ENCODE measurements around the gene MINDY1. TPM values are rescaled to one million over a fixed set of nuclear protein-coding genes. Genes with fewer than 3 reads are reported as not detected.

Gene MINDY1, protein sequence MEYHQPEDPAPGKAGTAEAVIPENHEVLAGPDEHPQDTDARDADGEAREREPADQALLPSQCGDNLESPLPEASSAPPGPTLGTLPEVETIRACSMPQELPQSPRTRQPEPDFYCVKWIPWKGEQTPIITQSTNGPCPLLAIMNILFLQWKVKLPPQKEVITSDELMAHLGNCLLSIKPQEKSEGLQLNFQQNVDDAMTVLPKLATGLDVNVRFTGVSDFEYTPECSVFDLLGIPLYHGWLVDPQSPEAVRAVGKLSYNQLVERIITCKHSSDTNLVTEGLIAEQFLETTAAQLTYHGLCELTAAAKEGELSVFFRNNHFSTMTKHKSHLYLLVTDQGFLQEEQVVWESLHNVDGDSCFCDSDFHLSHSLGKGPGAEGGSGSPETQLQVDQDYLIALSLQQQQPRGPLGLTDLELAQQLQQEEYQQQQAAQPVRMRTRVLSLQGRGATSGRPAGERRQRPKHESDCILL
- total RNA-seq, result 7.6 and 9.9 TPM in 2 replicates

DNA sequence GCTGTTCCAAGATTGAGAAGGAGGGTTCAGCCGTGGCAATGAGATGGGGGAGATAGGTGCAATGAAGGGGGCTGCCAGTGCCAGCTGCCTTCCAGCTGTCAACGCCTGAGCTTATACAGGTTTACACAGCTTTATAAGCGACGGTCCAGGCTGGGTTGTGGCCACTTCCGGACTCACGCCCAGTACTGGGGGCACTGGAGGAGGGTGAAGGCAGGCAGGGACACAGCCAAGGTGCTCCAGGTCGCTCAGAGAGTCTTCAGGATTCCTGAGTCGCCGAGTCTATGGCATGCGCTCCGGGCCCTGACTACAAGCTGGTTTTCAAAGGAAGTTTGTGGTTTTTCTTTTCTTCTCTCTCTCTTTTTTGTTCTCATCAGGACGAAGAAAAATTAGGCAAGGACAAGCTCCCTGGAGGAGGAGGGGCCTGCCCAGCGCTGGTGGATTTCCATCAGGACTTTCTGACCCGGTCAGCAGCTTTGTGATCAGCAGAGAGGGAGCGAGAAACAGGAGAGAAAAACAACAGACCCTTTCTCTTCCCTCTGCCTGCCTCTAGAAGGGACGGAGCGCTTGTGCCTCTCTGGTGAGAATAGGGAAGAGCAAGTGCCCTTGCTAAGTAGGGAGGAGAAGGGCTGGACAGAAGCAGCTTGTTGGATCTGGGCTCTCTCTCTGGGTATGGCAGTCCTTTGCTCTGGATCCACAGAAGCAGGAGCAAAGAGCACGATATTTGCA lies at the start of gene MINDY1:
MINDY1 (minus strand) TSS at position 576 of the 726 bp plus-strand sequence. CDS start 4,285 bp downstream, outside the sequence.
- DNase-seq (ENCODE audit: low read depth in 2 of 2), result peak; percentile 78 to 90

GRCh38 chr1:151056149-151056548 lies 49.4 kb upstream of the MINDY1 start:
- no peak for DNase-seq (ENCODE audit: low read depth in 2 of 2)

GRCh38 chr1:151055581-151055980 lies 48.9 kb upstream of the MINDY1 start:
- DNase-seq (ENCODE audit: low read depth in 2 of 2), result no peak

DNA sequence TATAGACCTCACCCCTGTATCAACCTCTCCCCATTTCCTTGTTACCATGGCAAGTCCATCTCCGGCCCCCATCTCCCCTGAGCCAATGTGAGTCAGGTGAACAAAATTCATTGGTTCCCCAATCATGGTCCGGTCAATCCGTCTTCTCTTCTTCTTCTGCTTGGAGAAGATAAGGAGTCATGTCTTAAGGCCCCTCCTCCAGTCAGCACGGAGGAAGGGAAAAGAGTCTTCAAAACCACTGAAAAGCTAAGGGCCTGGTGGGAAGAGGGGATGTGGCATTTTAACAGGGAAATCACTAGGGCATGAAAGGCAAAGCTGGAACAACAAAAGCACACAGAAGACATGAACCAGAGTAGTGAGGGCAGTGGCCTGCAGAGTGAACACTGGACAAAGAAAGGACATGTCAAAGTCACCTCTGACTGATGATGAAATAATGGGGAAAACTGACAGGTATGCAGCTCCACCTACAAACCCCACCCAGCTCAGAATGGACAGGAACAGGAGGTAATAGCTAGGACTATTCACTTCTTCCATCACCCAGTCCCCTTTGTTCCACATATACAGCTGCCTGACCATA lies 48.4 kb upstream of the MINDY1 start:
- DNase-seq (ENCODE audit: low read depth in 2 of 2), result no peak

- no peak for DNase-seq (ENCODE audit: low read depth in 2 of 2)
Observed at GRCh38 chr1:151051356-151052009, 44.8 kb upstream of the MINDY1 start.

GRCh38 chr1:151050051-151050688 lies 43.5 kb upstream of the MINDY1 start:
- no peak for DNase-seq (ENCODE audit: low read depth in 2 of 2)

DNA sequence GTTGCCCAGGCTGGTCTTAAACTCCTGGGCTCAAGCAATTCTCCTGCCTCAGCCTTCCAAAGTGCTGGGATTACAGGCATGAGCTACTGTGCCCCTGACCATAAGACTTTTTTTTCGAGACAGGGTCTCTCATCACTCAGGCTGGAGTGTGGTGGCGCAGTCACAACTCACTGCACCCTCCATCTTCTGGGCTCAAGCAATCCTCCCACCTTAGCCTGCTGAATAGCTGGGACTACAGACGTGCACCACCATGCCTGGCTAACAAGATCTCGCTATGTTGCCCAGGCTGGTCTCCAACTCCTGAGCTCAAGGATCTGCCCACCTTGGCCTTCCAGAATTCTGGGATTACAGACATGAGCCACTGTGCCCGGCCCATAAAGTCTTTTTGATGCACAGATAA lies 42.8 kb upstream of the MINDY1 start:
- no peak for DNase-seq (ENCODE audit: low read depth in 2 of 2)

DNA sequence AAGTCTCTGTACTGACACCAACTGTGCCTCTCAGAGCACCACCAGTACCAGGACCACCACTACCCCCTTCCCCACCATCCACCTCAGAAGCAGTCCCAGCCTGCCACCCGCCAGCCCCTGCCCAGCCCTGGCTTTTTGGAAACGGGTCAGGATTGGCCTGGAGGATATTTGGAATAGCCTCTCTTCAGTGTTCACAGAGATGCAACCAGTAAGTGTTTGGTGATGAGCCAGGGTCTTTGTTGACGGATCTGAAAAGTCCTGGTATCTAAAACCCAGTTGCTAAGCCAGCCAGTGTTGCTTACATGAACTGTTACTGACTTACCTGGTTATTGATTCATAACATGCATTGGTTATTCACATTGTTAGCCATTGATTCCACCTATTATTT lies 41.9 kb upstream of the MINDY1 start:
- DNase-seq (ENCODE audit: low read depth in 2 of 2), result no peak

- peak; percentile 63 to 83 for DNase-seq (ENCODE audit: low read depth in 2 of 2)
Observed at GRCh38 chr1:151047925-151048644, 41.4 kb upstream of the MINDY1 start.

- peak; percentile 51 to 52 for DNase-seq (ENCODE audit: low read depth in 2 of 2)
Observed at GRCh38 chr1:151047591-151047924, 40.9 kb upstream of the MINDY1 start, which contains the start of gene C1orf56. Gene C1orf56 (plus strand): TSS chr1:151047751. CDS start chr1:151047848, 97 bp downstream.

DNA sequence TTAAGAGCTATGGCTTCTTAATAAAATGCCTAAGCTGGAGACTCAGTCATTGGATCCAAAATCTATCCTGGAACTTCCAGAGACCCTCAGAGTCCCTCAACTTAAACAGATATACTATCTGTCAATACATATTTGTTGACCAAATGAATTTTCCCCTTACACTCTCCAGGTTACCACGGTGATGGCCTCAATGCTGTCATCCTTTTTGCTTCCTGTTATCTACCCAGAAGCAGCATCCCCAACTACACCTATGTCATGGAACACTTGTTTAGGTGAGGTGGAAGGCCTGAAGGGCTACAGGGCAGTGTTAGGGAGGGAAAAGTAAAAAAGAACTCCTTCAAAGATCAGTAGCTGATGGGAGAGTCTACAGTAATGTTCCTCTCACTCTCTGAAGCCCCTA lies 36.5 kb upstream of the MINDY1 start:
- no peak for DNase-seq (ENCODE audit: low read depth in 2 of 2)

DNA sequence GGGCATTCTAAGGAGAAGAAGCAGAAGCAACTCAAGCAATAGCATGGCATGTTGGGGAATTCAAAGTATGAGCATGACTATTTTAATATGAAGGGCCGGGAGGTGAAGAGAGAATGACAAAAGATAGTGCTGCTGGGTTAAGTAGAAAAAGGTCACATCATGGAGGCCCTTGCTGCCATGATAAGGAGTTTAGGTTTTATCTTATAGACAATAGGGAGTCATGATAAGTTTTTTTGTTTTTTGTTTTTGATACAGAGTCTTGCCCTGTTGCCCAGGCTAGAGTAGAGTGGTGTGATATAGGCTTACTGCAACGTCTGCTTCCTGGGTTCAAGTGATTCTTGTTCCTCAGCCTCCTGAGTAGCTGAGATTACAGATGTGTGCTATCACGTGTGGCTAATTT lies 32.8 kb upstream of the MINDY1 start:
- DNase-seq (ENCODE audit: low read depth in 2 of 2), result no peak

DNA sequence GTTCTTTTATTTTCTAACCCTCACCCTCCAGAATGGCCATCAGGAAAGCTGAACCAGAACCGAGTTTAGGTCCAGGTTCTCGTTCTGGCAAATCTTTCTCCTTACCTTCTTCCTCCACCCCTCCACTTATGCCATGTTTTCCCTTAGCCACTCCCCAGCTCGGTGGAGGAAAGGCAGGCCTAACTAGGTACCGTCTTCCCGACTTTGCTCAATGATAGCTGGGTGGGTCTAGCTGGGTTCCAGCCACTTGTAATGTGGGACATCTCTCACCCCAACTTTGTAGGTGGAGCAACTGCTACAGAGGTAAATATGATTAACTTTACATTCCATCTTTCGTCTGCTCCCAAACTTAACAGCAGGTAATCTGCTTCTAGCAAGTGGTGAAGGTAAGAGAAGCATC lies 30.3 kb upstream of the MINDY1 start:
- DNase-seq (ENCODE audit: low read depth in 2 of 2), result no peak

DNA sequence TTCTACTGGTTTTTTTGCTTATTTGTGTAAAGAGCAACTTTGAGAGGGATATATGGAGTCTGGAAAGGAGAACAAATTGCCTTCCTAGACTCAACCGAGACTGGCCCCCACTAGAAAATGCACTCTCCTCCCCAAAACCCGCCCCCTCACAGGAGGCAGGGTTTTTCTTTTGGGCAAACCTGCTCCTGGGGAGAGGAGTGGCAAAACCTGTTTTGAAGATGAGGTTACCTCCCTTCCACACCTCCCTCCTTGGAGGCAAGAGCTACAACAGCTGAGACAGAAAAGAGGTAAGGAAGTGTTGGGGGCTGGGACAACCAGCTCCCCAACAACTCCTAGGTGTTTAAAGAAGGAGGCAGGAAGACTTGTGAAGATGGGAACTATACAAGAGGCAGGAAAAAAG lies 29.7 kb upstream of the MINDY1 start, which contains the start of gene BNIPL:
BNIPL (plus strand) TSS at position 231 of the 400 bp plus-strand sequence; CDS start at position 371, 140 bp downstream.
- no peak for DNase-seq (ENCODE audit: low read depth in 2 of 2)

DNA sequence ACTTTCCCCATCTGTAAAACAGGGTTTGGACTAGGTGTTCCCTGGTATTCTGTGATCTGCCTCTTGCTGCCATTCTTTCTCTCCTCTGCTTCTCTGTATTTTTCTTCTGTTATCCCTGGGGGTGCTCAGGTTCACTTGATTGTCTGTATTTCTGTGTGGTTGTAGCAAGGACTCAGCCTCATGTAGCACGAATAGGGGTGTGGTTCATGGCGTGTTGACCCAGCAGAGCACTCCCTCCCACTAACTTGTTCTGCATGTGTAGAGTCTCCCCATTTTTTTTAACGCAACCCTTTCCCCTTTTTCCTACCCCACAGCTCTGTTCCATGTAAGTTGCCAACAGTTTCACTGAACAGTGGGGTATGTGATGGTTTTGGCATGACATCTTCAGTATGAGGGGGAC lies 28.5 kb upstream of the MINDY1 start:
- no peak for DNase-seq (ENCODE audit: low read depth in 2 of 2)

DNA sequence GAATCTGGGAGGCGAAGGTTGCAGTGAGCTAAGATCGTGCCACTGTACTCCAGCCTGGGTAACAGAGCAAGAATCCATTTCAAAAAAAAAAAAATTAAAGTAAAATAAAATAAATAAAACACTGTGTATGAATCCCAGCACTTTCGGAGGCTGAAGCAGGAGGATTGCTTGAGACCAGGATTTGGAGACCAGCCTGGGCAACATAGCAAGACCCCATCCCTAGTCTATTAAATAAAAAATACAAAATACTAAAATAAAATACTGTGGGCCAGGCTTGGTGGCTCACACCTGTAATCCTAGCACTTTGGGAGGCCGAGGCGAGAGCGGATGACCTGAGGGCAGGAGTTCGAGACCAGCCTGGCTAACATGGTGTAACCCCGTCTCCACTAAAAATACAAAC lies 25.5 kb upstream of the MINDY1 start:
- no peak for DNase-seq (ENCODE audit: low read depth in 2 of 2)

- no peak for DNase-seq (ENCODE audit: low read depth in 2 of 2)
Observed at GRCh38 chr1:151026460-151026859, 19.8 kb upstream of the MINDY1 start.

GRCh38 chr1:151024540-151025146 lies 17.9 kb upstream of the MINDY1 start:
- DNase-seq (ENCODE audit: low read depth in 2 of 2), result peak; percentile 81 to 84

DNA sequence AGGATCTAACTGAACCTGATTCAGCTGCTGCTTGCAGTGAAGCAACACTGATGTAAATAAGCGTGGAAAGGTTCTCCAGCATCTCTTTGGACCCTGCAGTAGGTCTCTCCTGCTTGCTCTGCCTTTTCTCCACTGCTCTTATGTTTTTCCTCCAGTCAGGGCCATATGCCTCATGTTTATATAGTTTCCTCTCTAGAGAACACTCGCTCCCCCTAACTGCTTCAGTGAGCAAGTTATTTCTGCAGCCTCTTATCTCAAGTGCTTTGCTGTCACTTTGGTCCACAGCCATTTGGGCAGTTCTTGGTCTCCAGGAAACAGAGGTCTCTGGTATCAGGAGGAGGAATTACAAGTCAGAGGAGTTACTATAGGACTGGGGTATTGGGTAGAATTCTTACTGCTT lies 6.8 kb upstream of the MINDY1 start:
- no peak for DNase-seq (ENCODE audit: low read depth in 2 of 2)

Measured in lung microvascular endothelial cell (primary cell).